Astrocyte (in vitro differentiated cells and primary cell): ENCODE measurements around the gene PLEKHA6.

ENCODE experiments used
- CTCF ChIP-seq: IDR thresholded peaks from 2 replicates; pipeline ENCODE4 v1.5.1; 2011; ENCODE audit warnings: low read depth, mild to moderate bottlenecking, inconsistent platforms, low read length, moderate library complexity; ENCODE audit not compliant: insufficient read depth
- EZH2 ChIP-seq: IDR thresholded peaks from 2 replicates; pipeline ENCODE4 v1.6.1; 2012; ENCODE audit warnings: mild to moderate bottlenecking, low read length, inconsistent platforms; ENCODE audit not compliant: insufficient read depth

- no peak for TF ChIP-seq CTCF
- no peak for TF ChIP-seq EZH2
Measured at GRCh38 chr1:204287466-204287891, 72.2 kb downstream of the PLEKHA6 start.
